Hepatocyte (in vitro differentiated cells): ENCODE measurements around the gene SLC38A9.

Experiments
- EZH2 ChIP-seq: fragments of 200-600 bp; sonication (generic); IDR thresholded peaks from 2 replicates; pipeline ENCODE4 v1.6.1; 2016; ENCODE audit warnings: antibody characterized with exemption, mild to moderate bottlenecking, borderline replicate concordance
- EZH2phosphoT487 ChIP-seq: fragments of 200-600 bp; sonication (generic); IDR thresholded peaks from one replicate; pipeline ENCODE4 v1.6.1; 2018; ENCODE audit warnings: antibody characterized with exemption, mild to moderate bottlenecking, low read depth, moderate library complexity; ENCODE audit not compliant: unreplicated experiment, severe bottlenecking
- TF ChIP-seq, protein P1 (sequence below): fragments of 200-600 bp; sonication (generic); IDR thresholded peaks from 2 replicates; pipeline ENCODE4 v1.5.1; 2016; ENCODE audit warnings: antibody characterized with exemption, mild to moderate bottlenecking; ENCODE audit not compliant: poor library complexity

DNA sequence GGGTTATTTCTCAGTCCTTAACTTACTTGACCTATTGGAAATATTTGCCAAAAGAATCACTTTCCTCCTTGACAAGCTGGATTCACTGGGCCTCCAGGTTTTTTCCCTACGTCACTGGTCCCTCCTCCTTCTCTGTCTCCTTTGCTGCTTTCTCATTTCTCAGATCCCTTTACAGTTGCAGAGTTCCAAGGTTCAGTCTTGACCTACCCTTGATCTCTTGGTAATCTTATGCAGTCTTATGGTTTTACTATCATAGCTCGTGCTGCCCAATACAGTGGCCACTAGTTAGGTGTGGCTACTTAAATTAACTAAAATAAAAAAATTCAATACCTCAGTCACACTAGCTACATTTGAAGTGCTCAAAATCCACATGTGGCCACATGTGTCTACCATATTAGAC lies 11.4 kb downstream of the SLC38A9 start:
- TF ChIP-seq, protein P1, sequence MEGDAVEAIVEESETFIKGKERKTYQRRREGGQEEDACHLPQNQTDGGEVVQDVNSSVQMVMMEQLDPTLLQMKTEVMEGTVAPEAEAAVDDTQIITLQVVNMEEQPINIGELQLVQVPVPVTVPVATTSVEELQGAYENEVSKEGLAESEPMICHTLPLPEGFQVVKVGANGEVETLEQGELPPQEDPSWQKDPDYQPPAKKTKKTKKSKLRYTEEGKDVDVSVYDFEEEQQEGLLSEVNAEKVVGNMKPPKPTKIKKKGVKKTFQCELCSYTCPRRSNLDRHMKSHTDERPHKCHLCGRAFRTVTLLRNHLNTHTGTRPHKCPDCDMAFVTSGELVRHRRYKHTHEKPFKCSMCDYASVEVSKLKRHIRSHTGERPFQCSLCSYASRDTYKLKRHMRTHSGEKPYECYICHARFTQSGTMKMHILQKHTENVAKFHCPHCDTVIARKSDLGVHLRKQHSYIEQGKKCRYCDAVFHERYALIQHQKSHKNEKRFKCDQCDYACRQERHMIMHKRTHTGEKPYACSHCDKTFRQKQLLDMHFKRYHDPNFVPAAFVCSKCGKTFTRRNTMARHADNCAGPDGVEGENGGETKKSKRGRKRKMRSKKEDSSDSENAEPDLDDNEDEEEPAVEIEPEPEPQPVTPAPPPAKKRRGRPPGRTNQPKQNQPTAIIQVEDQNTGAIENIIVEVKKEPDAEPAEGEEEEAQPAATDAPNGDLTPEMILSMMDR: no peak
- TF ChIP-seq EZH2 (no peak), EZH2phosphoT487 (no peak)
